Ammon's horn (tissue), 1 donor: ENCODE data around the gene BCS1L.
A peak's percentile ranks its signal among the peaks of the same experiment; 100 is the strongest.

Experiments
- DNase-seq: peaks from one replicate; pipeline ENCODE4 v3.0.0-alpha.2; 2016; ENCODE audit warnings: low spot score

BCS1L gene

DNA sequence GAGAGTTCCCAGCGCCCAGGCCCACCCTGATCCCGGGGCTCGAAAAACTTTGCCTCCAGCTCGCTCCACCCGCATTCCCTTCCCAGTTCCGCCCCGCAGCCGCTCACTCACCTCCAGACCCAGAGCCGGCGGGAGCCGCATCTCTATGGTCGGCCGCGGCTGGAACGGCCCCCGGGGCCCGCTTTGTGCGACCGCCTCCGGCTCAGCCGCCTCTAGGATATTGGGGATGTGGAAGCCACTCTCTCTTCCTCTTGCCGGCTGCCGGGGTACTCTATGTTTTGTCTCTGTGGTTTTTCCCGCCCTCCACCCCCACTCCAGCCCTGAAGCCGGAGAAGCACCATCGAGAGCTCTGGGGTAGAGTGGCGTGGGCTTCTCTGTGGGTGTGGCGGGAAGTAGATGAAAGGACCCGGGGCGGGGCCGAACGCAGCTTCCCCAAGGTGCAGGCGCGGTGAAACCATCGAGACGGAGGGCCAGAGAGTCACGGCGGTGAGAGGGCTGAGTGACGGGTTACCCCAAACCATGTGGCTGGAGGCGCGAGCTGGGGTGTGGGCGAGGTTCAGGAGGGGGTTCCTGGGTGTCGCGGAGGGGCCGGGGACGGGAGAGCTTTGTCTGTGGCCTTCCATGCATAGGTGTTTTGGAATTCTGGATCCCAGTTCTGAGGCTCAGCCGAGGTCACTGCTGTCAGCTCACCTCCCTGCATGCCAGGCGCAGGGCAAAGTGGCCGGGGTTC is at the start of gene BCS1L, which contains the start of gene ZNF142:
Gene BCS1L, plus strand, starts transcription at position 426 of the 730 bp plus-strand sequence. CDS start 1,305 bp downstream, outside the sequence.
Gene ZNF142, minus strand, starts transcription at position 366 of the 730 bp plus-strand sequence. CDS start 3,194 bp downstream, outside the sequence.
- DNase-seq, result peak; percentile 95

- DNase-seq, result no peak
Measured at GRCh38 chr2:218615868-218616315, 43.6 kb upstream of the BCS1L start.

DNA sequence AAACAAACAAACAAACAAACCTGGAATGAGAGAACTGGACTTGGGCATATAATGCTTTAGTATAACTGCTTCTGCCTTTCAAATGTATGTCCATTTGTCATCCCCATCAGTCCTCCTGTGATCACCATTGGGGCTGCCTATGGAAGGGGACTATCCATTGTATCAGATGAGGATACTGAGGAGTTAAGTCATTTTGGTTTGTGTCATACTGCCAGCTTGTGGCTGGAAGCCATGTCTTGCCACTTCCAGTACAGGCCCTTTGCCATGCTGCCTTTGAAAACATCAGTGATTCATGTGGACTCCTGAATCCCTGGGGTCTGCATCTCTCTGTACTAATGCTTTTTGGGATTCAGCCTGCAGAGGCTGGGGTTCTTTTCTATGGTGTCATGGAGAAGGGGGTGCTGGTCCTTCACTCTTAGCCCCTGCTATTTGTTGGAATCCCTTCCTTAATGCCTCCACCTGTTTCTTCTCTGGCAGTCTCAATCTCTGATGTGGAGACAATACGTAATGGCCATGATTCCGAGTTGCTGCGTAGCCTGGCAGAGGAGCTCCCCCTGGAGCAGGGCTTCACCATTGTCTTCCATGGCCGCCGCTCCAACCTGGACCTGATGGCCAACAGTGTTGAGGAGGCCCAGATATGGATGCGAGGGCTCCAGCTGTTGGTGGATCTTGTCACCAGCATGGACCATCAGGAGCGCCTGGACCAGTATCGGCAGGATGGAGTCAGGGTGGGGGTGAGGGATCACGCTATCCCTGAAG is 41.2 kb upstream of the BCS1L start:
- DNase-seq, result no peak

- no peak for DNase-seq
Measured at GRCh38 chr2:218621007-218621406, 38.5 kb upstream of the BCS1L start.

DNA sequence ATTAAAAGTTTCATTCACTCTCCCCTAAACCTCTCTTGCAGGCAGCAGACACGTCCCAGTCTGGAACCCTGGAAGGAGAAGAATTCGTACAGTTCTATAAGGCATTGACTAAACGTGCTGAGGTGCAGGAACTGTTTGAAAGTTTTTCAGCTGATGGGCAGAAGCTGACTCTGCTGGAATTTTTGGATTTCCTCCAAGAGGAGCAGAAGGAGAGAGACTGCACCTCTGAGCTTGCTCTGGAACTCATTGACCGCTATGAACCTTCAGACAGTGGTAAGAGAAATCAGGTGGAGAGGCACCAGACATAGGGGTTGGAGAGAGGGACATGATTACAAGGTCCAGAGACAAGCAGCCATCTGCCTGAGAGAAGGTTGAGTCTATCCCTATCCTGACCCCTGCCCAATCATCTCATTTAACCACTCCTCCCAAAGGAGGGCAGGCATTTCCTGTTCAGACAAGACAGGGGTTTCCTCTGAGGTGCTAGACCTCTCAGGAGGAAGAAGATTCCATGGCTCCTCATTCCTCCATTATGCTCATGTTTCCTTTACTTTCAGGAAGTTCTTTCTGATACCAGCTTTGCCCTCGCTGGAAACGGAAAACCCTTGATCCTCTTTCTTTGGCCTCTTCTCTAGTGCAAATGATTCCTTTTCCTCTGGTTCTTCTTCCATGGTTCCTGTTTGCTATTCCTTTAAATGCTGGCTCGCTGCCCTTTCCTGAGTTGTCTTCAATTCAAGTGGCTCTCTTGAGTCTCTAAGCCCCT is 36.7 kb upstream of the BCS1L start:
- DNase-seq, result no peak

- no peak for DNase-seq
Measured at GRCh38 chr2:218623366-218623705, 36.1 kb upstream of the BCS1L start.

- no peak for DNase-seq
Measured at GRCh38 chr2:218626369-218626768, 33.1 kb upstream of the BCS1L start.

- no peak for DNase-seq
Measured at GRCh38 chr2:218627939-218628338, 31.5 kb upstream of the BCS1L start.

DNA sequence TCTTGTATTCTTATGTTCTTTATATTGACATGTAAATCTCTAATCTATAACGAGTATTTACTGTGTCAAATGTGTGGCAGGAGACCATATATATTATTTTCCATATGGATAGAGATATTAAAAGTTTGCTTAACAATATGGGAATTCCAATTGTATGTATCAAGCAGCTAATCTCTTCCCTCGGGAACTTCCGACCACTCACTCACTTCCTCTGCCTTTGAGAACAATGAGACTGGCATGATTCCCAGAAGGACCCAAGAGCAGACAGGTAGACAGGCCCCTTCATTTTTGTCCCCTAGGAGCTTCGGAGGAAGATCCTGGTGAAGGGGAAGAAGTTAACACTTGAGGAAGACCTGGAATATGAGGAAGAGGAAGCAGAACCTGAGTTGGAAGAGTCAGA is 27.6 kb upstream of the BCS1L start:
- no peak for DNase-seq

DNA sequence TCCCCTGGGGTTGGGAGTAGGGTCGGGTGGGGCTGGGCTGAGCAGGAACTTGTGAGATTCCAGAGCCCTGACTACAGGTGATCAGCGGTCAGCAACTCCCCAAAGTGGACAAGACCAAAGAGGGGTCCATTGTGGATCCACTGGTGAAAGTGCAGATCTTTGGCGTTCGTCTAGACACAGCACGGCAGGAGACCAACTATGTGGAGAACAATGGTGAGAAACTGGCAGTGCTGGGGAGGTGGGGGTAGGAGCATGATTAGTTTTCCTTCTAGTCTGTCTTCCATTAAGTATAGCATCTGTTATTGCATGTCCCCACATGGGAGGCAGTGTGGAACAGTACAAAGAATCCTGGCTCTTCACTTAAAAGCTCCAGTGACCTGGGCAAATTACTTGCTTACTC is 23.8 kb upstream of the BCS1L start:
- no peak for DNase-seq

- no peak for DNase-seq
Measured at GRCh38 chr2:218638372-218638771, 21.1 kb upstream of the BCS1L start.

GRCh38 chr2:218642121-218642656 is 17.3 kb upstream of the BCS1L start:
- DNase-seq, result no peak

- DNase-seq, result no peak
Measured at GRCh38 chr2:218642786-218643185, 16.7 kb upstream of the BCS1L start.

- no peak for DNase-seq
Measured at GRCh38 chr2:218643751-218644310, 15.7 kb upstream of the BCS1L start.

GRCh38 chr2:218644721-218645120 is 14.8 kb upstream of the BCS1L start:
- DNase-seq, result no peak

- no peak for DNase-seq
Measured at GRCh38 chr2:218645126-218645525, 14.4 kb upstream of the BCS1L start.

DNA sequence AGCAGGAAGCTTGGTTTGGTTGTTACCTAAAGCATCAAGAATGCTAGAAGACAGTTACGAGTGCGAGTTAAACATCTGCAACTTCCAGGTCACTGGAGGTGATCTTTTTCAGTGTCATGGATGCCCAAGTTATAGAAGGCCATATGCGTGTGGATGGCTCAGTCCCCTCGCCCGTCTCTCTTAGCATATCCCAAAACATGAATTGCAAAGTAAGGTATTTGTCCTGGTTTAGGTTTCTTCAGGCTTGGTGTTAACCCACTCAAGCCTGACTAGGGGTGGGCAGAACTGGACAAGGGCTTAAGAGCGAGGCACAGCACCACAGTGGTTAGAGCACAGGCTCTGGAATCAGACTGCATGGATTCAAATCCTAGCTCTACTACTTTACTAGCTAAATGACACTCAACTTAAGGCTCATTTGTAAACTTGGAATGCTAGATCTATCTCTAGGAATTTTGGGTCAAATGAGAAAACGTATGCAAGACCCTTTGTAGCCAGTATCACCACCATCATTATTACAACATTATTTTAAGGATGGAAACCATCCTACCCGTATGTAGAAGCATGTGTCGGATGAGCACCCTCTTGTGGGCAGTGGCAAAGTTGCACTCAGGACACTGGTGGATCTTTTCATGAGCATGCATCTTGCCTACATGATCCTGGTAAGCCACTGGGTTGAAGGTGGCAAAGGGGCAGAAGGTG is 11.2 kb upstream of the BCS1L start:
- DNase-seq, result peak; percentile 74

GRCh38 chr2:218648787-218649100 is 10.7 kb upstream of the BCS1L start:
- DNase-seq, result no peak

DNA sequence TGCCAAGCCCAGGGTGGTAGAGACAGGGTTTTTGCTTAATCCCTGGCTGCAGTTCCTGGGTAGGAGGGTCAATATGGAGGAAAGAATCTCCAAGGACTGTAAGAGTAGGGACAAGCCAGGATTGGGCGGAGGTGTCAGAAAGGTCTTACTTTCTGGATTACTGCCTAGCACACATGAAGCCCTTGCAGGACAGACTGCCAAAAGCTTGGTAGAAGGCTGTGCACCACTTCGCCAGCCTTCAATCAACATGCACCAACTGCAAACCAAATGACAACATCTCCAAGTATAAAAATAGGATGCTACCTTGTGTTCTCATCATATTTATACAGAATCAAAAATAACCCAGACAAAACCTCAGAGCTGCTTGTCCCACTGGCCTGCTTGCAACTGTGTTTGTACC is 3.7 kb upstream of the BCS1L start:
- no peak for DNase-seq

- peak; percentile 23 for DNase-seq
Measured at GRCh38 chr2:218658671-218659257, 719 bp upstream of the BCS1L start.

GRCh38 chr2:218659988-218660358 is 490 bp downstream of the BCS1L start:
- DNase-seq, result no peak
